ENCODE results near the gene C9orf85. TPM values are rescaled to one million over a fixed set of nuclear protein-coding genes. Genes with fewer than 3 reads are reported as not detected.

C9orf85 gene
- total and polyA plus RNA-seq, 2 of the 8 experiments (the other 6 are each of a cell fraction or from before 2014, with no cell fraction given) = 6.3 to 14.5 TPM

DNA sequence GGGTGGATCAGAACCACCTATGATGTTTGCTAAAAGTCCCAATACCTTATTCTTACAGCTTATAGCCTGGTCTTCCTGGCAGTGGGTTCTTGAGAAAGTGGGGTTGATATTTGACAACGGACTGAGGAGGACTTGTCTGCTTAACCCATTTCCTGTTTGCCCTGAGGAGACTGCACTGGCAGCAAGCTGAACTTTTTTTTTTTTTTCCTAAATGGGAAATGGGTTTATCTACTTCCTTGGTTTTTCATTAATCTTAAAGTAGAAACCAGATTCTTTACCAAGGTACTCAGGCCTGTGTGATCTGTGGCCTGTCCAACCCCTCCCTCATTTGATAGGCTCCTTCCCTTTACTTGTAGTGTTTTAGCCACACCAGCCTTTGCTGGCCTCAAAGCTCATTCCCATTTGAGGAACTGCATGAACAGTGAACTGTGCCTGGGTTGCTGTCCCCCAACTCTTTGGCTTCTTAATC is 101.9 kb downstream of the C9orf85 start:
- Histone ChIP-seq H3K27ac (ENCODE audit: low read depth, low read length) (no peak overlapping the region), H2AFZ (ENCODE audit: low read length) (no peak overlapping the region), H3K36me3 (ENCODE audit: control insufficient read depth in 2 of 4, insufficient read depth in 4 of 4, low read length in 3 of 4) (no peaks in the 10 kb centered on the region), H2BK5ac (ENCODE audit: low read depth, low read length) (no peak overlapping the region), H4K91ac (replicated peaks; ENCODE audit: insufficient read length, low read length) (peak overlapping the region; percentile 17), H3K9me3 (ENCODE audit: insufficient read depth in 2 of 2, low read depth in 1 of 2, low read length in 1 of 2) (no peaks in the 10 kb centered on the region), H4K20me1 (replicated peaks in 1 of 2; ENCODE audit: control insufficient read depth in 1 of 2, insufficient read depth in 2 of 2, low read length in 2 of 2) (no peaks in the 10 kb centered on the region), H3K4me1 (replicated peaks in 1 of 4; ENCODE audit: control insufficient read depth in 3 of 4, insufficient read depth in 4 of 4, low read length in 3 of 4) (no peaks in the 10 kb centered on the region), H3K18ac (ENCODE audit: extremely low read depth, low read length) (no peak overlapping the region), H2BK12ac (ENCODE audit: low read depth, low read length) (no peak overlapping the region), H3K23ac (ENCODE audit: insufficient read length) (no peak overlapping the region), H2AK5ac (ENCODE audit: low read depth, low read length) (no peak overlapping the region), H3K14ac (ENCODE audit: insufficient read length) (no peak overlapping the region), H3K4ac (replicated peaks; ENCODE audit: insufficient read length, low read depth, low read length) (no peak overlapping the region), H2BK120ac (replicated peaks; ENCODE audit: low read depth, low read length) (no peak overlapping the region), H2BK20ac (ENCODE audit: low read length) (no peak overlapping the region), H3K79me2 (ENCODE audit: control insufficient read depth in 1 of 2, insufficient read depth in 2 of 2, low read length in 2 of 2) (no peaks in the 10 kb centered on the region), H3K9ac (replicated peaks in 1 of 4; ENCODE audit: extremely low read depth in 1 of 4, low read depth in 3 of 4, low read length in 3 of 4) (no peak overlapping the region), H3K79me1 (ENCODE audit: low read depth, low read length) (no peaks in the 10 kb centered on the region), H3K4me2 (ENCODE audit: insufficient read depth in 1 of 2, low read depth in 2 of 2, low read length in 2 of 2) (no peak overlapping the region), H2BK15ac (ENCODE audit: low read length) (no peak overlapping the region), H3K23me2 (ENCODE audit: low read depth, low read length) (no peaks in the 10 kb centered on the region), H3K27me3 (replicated peaks in 1 of 4; ENCODE audit: control insufficient read depth in 3 of 4, extremely low read depth in 1 of 4, insufficient read depth in 3 of 4, low read length in 3 of 4) (no peaks in the 10 kb centered on the region), H4K8ac (ENCODE audit: extremely low read depth, insufficient read depth, low read length) (no peak overlapping the region), H4K5ac (ENCODE audit: insufficient read length, low read depth, low read length) (no peak overlapping the region), H3K56ac (replicated peaks; ENCODE audit: insufficient read length, low read depth, low read length) (no peak overlapping the region), H3K4me3 (ENCODE audit: extremely low read depth in 1 of 4, insufficient read depth in 2 of 4, low read depth in 3 of 4, low read length in 4 of 4) (no peak overlapping the region)
- POLR2A ChIA-PET (ENCODE audit: partially characterized antibody) = interaction anchor here (1.2 kb wide), 1 partner anchor 11 kb away, joined by 4 read pairs; no protein-coding TSS in a partner anchor
- WGBS, 2 experiments (ENCODE audit: extremely low coverage in 1 of 2, insufficient coverage in 1 of 2, insufficient read length in 1 of 2, insufficient replicate concordance in 2 of 2, low coverage in 1 of 2, low lambda C conversion rate in 2 of 2, missing lambda C conversion rate in 1 of 2) = 100% methylated on average over 1 of the region's 1 CpG; no CpG with 5 or more reads in 1 of the 2 experiments
- no peak for DNase-seq (ENCODE audit: low read depth in 1 of 2, low spot score in 2 of 2)
- no peak for TF ChIP-seq BRCA1 (IDR thresholded peaks at IDR 0.05; ENCODE audit: low read depth, low read length)
- TF ChIP-seq MAFK (IDR thresholded peaks at IDR 0.05; ENCODE audit: low read depth, low read length) = no peak
- TF ChIP-seq CTCF (IDR thresholded peaks at IDR 0.05; ENCODE audit: control extremely low read depth in 1 of 3, insufficient read depth in 1 of 3, low read depth in 1 of 3, low read length in 3 of 3) = no peak
- no peak for TF ChIP-seq FOSL1 (IDR thresholded peaks at IDR 0.05; ENCODE audit: insufficient read depth, low read depth, low read length)
- no peak for TF ChIP-seq KDM5A (IDR thresholded peaks at IDR 0.05; ENCODE audit: low read length)
- no peak for TF ChIP-seq TAF1 (IDR thresholded peaks at IDR 0.05; ENCODE audit: low read depth, low read length)
- no peak for TF ChIP-seq CEBPB (IDR thresholded peaks at IDR 0.05; ENCODE audit: low read depth, low read length)
- TF ChIP-seq ATF3 (IDR thresholded peaks at IDR 0.05; ENCODE audit: insufficient read depth, low read depth, low read length) = no peak
- TF ChIP-seq TCF12 (IDR thresholded peaks at IDR 0.05; ENCODE audit: low read depth, low read length) = no peak
- CTCF ChIA-PET (ENCODE audit: partially characterized antibody) = interaction anchor here (0.6 to 1.5 kb wide), 4 partner anchors 11 to 146 kb away, joined by 3 to 6 read pairs (median 3); no protein-coding TSS in a partner anchor
- no peak for FAIRE-seq
